Stimulated activated CD4-positive, alpha-beta T cell treated with anti-CD3 and anti-CD28 coated beads, Interleukin-15, amount 100 ng/mL, for 24 hours (primary cell): ENCODE data around the gene GPR32.
A peak's percentile ranks its signal among the peaks of the same experiment; 100 is the strongest.
"Not testable (repeated sequence)": the region's sequence is repeated elsewhere in the genome, so short reads cannot be mapped to it uniquely, and the experiment has no call there.

Experiments used
- DNase-seq: peaks from one replicate; pipeline ENCODE4 v3.0.0-alpha.2; 2020

GPR32 gene

GRCh38 chr19:50770164-50770563, at the start of gene GPR32:
GPR32 (plus strand) TSS chr19:50770464; CDS start chr19:50770601, 137 bp downstream.
- DNase-seq, result not testable (repeated sequence)

- DNase-seq, result no peak
Observed at GRCh38 chr19:50720921-50721381, 49.3 kb upstream of the GPR32 start.

GRCh38 chr19:50721441-50722137, 48.7 kb upstream of the GPR32 start:
- DNase-seq, result no peak

- DNase-seq, result no peak
Observed at GRCh38 chr19:50722201-50723013, 47.9 kb upstream of the GPR32 start.

- no peak for DNase-seq
Observed at GRCh38 chr19:50723069-50723468, 47.2 kb upstream of the GPR32 start, which contains the start of gene CLEC11A. CLEC11A (plus strand) TSS chr19:50723364; CDS start chr19:50723526, 162 bp downstream.

- no peak for DNase-seq
Observed at GRCh38 chr19:50723735-50724521, 46.3 kb upstream of the GPR32 start.

GRCh38 chr19:50724522-50725217, 45.6 kb upstream of the GPR32 start:
- peak; percentile 98 for DNase-seq

GRCh38 chr19:50725218-50725910, 44.9 kb upstream of the GPR32 start:
- DNase-seq, result no peak

- no peak for DNase-seq
Observed at GRCh38 chr19:50725911-50726230, 44.4 kb upstream of the GPR32 start.

GRCh38 chr19:50728084-50728737, 42.1 kb upstream of the GPR32 start:
- DNase-seq, result peak; percentile 92

GRCh38 chr19:50729894-50730293, 40.4 kb upstream of the GPR32 start:
- no peak for DNase-seq

GRCh38 chr19:50735869-50736268, 34.4 kb upstream of the GPR32 start:
- no peak for DNase-seq

GRCh38 chr19:50736338-50736737, 33.9 kb upstream of the GPR32 start:
- no peak for DNase-seq

GRCh38 chr19:50739132-50739913, 30.9 kb upstream of the GPR32 start:
- no peak for DNase-seq

GRCh38 chr19:50739914-50740426, 30.3 kb upstream of the GPR32 start:
- no peak for DNase-seq

GRCh38 chr19:50741179-50741933, 28.9 kb upstream of the GPR32 start:
- no peak for DNase-seq

GRCh38 chr19:50743537-50743936, 26.7 kb upstream of the GPR32 start:
- DNase-seq, result no peak

GRCh38 chr19:50745221-50745620, 25.0 kb upstream of the GPR32 start:
- DNase-seq, result no peak

- DNase-seq, result not testable (repeated sequence)
Observed at GRCh38 chr19:50747141-50747540, 23.1 kb upstream of the GPR32 start.

GRCh38 chr19:50749490-50749889, 20.8 kb upstream of the GPR32 start:
- DNase-seq, result no peak
